HG03521 (cell line): Measurements from ENCODE around the gene PLA2G15.

Experiments
- ATAC-seq: cut with Tn5 transposase; IDR thresholded peaks from one replicate; pipeline ENCODE4 v1.9.1; 2021; ENCODE audit warnings: mild to moderate bottlenecking, moderate library complexity; ENCODE audit not compliant: unreplicated experiment

The PLA2G15 gene

GRCh38 chr16:68244903-68245853, at the start of gene PLA2G15:
TSS of gene PLA2G15 (plus strand) at chr16:68245373. CDS start at chr16:68245427, 54 bp downstream.
- peak; percentile 89 for ATAC-seq

- ATAC-seq: no peak
Observed at GRCh38 chr16:68197250-68197649, 47.9 kb upstream of the PLA2G15 start.

DNA sequence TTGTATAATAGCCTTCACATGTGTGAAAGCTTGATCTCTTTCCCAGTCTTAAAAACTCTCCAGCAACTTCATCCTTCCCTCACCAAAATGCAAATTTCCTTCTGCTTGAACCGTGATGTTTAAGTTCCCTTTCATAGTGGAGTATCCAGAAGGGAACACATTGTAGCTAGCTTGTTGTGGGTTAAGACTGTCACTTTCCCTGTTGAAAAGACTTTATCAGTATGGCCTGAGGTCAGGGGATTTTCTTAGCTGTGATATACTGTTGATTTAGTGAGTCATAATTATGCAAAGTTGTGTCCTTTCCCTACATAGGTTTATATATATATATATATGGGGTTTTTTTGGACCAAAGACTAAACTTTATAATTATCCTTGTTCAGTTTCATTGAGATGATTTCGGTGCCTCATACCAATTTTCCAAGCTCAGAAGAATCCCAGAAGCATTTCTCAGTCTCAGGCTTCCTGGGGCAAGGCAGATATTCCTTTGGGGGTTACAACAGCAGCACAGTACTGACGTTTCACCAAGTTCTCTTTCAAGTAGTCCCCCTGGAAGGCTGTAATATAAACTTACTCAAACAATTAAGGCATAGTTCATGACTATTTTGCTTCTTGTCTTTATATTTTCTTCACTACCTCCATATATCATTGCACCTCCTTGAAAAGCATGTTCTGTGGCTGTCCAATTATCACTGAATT, 44.9 kb upstream of the PLA2G15 start:
- ATAC-seq: no peak

- no peak for ATAC-seq
Observed at GRCh38 chr16:68202091-68202519, 43.1 kb upstream of the PLA2G15 start.

- no peak for ATAC-seq
Observed at GRCh38 chr16:68206245-68206644, 38.9 kb upstream of the PLA2G15 start.

DNA sequence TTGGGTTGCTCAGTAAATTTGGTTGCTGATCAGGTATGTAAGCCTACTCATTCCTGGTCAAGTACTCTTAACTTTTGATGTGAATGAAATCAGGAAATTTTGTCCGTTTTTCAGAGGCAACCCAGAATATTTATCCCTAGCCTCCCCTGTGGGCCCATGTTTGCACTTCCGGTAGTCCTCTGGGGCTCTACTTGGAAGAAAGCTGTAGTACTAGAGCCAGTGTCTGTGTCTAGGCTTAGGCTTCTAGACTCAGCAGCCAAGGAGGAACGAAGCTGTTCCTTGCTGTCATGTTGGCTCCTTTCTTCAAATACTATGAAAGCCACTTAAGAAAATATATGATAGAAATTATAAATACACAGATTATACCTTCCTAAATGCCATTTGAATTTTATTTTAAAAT, 30.4 kb upstream of the PLA2G15 start:
- ATAC-seq: no peak

- ATAC-seq: no peak
Observed at GRCh38 chr16:68215302-68215701, 29.9 kb upstream of the PLA2G15 start.

DNA sequence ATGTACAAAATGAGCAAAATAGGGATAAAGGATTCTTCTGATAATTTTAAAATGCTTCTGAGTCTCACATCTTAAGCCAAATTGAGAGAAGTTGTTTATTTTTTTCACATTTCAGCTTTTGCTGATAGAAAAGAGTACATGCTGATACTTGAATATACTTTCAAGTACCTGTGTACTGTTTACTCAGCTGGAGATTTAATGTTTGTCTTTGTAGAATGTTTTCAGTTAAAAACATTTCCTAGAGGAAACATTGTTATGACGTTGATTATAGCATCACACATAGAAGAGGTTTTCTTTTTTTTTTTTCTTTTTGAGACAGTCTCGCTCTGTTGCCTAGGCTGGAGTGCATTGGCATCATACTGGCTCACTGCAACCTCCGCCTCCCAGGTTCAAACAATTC, 28.9 kb upstream of the PLA2G15 start:
- no peak for ATAC-seq

GRCh38 chr16:68217506-68217905, 27.7 kb upstream of the PLA2G15 start:
- no peak for ATAC-seq

DNA sequence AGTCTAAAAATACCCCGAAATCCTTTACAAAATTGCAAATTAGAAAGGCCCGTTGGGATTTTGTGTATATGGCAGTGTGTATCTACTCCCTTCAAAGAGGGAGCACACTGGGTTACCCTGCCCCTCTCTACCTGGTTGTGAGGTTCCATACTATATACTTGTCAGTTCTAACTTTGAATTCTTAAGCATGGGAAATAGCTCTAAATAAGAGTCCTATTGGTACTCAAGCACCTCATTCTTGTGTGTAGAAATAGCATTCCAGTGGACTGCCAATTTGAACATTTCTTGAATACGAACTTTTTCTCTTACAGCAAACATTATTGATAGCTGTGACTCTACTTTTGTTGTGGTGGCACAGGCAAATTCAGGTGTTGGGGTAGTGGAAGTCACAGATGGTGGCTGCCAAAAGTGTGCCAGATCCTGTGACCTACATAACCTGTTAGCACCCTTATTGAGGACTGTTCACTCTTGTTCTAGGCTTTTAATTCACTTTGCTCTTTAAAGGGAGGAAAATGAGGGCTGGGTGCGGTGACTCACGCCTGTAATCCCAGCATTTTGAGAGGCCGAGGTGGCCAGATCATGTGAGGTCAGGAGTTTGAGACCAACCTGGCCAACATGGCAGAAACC, 25.3 kb upstream of the PLA2G15 start:
- ATAC-seq: no peak

DNA sequence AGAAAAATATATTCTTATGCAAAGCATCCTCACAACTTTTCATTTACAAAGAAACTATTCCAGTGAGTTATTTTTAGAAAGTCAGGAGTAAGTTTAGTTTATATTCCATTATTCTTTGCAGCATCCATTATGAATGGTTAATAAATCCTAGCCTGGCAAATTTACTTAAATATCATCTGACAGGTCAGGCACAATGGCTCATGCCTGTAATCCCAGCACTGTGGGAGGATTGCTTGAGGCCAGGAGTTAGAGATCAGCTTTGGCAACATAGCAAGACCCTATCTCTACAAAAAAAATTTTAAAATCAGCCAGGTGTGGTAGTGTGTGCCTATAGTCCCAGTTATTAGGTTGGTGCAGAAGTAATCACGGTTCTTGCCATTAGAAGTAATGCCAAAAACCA, 22.1 kb upstream of the PLA2G15 start:
- ATAC-seq: no peak

GRCh38 chr16:68226116-68226515, 19.1 kb upstream of the PLA2G15 start:
- ATAC-seq: no peak

DNA sequence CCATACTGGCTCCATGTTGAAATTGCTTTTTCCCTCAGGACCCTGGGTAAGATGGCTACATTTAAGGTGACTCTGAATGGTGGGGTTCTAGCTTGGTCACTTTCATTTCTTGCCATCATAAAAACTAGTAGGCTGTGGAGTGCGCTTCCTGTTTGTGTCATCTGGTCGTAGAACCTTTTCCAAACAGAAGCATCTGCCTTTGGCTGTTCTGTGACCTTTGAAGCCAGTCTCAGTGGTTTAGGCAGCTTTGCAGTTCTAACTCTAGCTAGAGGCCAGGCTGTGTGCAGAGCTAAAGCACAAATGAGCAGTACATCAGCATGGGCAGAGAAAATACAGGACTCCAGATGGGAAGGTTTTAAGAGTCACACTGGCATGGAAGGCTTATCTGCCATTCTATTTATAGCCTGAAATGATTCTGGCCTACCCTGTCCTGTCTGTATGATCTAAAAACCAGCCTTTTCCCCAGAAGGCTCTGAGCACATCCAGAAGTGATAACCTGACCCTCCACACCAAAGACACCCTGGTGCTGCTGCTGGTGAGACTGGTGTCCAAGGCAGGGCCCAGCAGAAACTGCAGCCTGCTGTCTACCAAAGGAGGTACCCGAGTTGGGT, 17.9 kb upstream of the PLA2G15 start:
- ATAC-seq: no peak

DNA sequence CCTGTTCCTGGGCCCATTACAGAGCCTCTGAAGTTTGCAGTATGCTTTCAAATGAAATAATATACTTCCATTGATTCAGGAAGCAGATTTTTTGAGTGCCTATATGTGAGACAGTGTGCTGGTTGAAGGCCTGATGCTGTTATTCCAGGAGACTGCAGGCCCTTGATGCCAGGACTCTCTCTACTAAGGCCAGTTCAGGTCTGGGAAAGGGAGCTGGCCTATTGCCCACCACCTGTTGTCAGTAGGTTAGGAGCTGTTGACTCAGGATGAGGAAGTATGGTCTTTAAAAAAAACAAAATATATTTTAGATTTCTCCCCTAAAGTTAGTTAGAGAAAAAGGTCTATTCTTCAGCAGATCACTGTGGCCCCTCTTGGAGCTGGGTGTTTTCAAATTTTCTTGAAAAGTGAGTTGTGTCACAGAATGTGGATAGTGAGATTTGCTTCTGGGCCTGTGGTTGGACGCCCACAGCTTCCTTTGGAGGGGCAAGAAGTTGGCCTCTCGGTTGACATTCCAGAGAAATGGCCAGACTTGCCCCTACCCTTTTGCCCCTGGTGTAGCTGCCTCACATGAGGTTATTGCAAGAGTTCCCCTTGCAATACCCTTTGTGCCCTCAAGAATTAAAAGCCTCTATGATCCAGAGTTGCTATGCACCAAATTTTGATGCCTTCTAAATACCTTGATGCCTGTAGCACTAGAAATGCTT, 17.2 kb upstream of the PLA2G15 start:
- ATAC-seq: no peak

DNA sequence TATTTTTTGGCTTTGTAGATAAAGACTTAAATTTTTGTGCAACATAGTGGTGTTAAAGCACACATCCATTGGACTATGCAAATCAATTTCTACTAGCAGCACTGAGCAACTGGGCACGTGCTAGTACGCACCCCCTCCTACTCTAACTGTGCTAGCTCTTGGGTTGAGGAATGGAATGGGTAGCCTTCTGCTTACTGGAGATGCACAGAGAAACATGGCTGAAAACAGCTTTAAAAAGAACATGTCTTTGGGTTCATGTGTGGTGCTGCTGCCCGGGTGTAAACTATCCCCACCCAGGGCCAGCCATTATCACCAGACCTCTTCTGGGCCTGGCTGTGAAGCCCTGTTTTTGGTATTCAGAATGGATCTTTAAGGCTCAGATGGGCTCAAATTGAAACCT, 16.5 kb upstream of the PLA2G15 start:
- ATAC-seq: no peak

- ATAC-seq: no peak
Observed at GRCh38 chr16:68229431-68230175, 15.6 kb upstream of the PLA2G15 start.

DNA sequence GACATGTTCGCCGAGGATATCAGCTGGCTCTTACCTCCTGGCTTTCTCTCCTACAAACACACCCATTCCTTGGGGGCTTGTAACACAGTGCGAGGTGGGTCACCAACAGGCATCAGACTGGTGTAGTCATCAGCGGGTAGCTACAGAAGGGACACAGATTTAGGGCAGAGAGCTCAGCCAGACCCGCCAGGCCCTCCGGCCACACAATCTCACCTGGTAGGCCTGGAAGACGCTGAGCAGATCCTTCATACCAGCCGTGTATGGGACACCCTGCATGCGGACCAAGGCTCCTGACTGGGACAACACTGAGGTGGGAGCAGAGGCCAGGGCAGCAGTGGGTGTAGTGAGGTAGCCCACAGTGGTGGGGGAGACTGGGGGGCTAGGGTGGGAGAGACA, 15.0 kb upstream of the PLA2G15 start:
- no peak for ATAC-seq

DNA sequence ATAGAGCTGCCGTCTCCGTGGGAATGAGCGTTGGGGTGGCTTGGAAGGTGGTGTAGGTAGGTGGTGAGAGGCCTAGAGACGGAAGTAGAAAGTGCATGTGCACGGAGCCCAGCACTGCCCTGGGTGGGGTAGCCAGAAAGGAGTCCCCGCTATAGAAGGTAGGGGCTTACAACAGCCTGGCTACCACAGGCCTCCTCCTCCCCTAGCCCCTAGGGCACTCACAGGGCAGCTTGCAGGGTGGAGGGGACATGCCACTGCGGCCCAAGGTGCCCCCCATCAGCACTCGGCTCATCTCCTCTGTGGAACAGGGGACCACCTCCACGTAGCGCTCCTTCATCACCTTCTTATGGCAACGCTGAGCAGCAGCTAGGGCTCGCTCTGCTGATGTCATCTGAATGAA, 14.2 kb upstream of the PLA2G15 start:
- ATAC-seq: no peak

DNA sequence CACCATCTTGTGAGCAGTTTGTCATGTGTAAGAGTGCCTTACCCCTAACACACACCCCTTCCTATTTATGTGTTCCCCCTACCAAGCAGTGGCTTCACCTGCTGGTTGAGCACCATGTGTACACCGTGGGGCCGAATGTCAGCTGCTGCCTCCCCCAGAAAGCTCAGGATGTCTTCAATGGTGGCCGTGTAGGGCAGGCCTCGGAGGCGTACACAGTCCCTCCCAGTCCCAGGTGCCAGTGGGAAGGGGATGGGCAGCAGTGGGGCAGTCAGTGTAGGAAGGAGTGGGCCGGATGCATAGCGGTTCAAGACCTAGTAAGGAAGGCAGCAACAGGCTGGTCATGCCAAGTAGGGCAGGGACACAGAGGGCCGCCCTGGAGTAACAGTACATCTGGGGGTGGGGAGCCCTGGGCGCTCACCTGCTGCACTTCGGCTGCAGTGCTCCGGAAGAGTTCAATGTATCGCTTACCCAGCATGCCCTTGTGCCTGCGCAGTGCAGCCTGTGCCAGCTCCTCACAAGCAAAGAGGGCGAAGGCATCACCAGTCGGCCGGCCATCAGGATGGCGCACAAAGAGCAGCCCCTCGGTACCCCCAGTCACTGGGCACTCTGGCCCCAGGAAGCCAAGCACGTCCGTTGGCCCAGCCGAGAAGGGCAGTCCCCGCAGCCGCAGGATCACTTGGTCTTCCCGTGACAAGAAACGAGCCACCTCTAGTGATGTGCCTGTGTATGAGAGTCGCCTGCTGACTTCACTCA, 13.6 kb upstream of the PLA2G15 start:
- no peak for ATAC-seq
